SK-N-SH treated with all-trans-retinoic acid at 6 μM for 48 hours (cell line): ENCODE data around the gene MOV10L1.

Source experiments
- ATAC-seq: fragments of 200-7000 bp; cut with Tn5 transposase; 3 replicates; pipeline ENCODE4 v1.9.1; 2020; ENCODE audit warnings: mild to moderate bottlenecking, moderate library complexity
- ARNTL ChIP-seq: fragments of 450-650 bp; formaldehyde crosslinking; IDR thresholded peaks from 2 replicates; pipeline ENCODE4 v1.5.0; 2020; ENCODE audit warnings: low read depth, mild to moderate bottlenecking, moderate library complexity, borderline replicate concordance
- CSDC2 ChIP-seq: fragments of 250-450 bp; sonication (Bioruptor Pico); IDR thresholded peaks from 2 replicates; pipeline ENCODE4 v1.5.0; 2020; ENCODE audit warnings: mild to moderate bottlenecking, moderate library complexity
- ESRRG ChIP-seq: fragments of 250-450 bp; sonication (Bioruptor Pico); IDR thresholded peaks from 2 replicates; pipeline ENCODE4 v1.6.1; 2021; ENCODE audit warnings: mild to moderate bottlenecking
- GLIS3 ChIP-seq: fragments of 250-450 bp; sonication (Bioruptor Pico); IDR thresholded peaks from 2 replicates; pipeline ENCODE4 v1.5.0; 2020; ENCODE audit warnings: mild to moderate bottlenecking, moderate library complexity
- ISL1 ChIP-seq: fragments of 250-450 bp; sonication (Bioruptor Pico); IDR thresholded peaks from 2 replicates; pipeline ENCODE4 v2.1.2; 2022; ENCODE audit warnings: mild to moderate bottlenecking, moderate library complexity
- OSR1 ChIP-seq: fragments of 250-450 bp; sonication (Bioruptor Pico); IDR thresholded peaks from 2 replicates; pipeline ENCODE4 v1.8.0; 2022; ENCODE audit warnings: moderate library complexity, mild to moderate bottlenecking, inconsistent platforms
- POU6F1 ChIP-seq: fragments of 250-450 bp; sonication (Bioruptor Pico); IDR thresholded peaks from 2 replicates; pipeline ENCODE4 v1.8.0; 2021; ENCODE audit warnings: low read depth, mild to moderate bottlenecking, moderate library complexity, borderline replicate concordance
- PPARA ChIP-seq: fragments of 250-450 bp; sonication (Bioruptor Pico); IDR thresholded peaks from 2 replicates; pipeline ENCODE4 v1.5.0; 2020; ENCODE audit warnings: mild to moderate bottlenecking, borderline replicate concordance
- RARB ChIP-seq: fragments of 250-450 bp; sonication (Bioruptor Pico); IDR thresholded peaks from 2 replicates; pipeline ENCODE4 v1.8.0; 2021; ENCODE audit warnings: mild to moderate bottlenecking, moderate library complexity
- SNAI2 ChIP-seq: fragments of 250-450 bp; sonication (Bioruptor Pico); IDR thresholded peaks from 2 replicates; pipeline ENCODE4 v1.5.0; 2020; ENCODE audit warnings: mild to moderate bottlenecking, moderate library complexity
- TCF4 ChIP-seq: fragments of 250-450 bp; sonication (Bioruptor Pico); IDR thresholded peaks from 2 replicates; pipeline ENCODE4 v1.8.0; 2021; ENCODE audit warnings: mild to moderate bottlenecking, moderate library complexity, borderline replicate concordance
- TOX ChIP-seq: fragments of 250-450 bp; sonication (Bioruptor Pico); IDR thresholded peaks from 2 replicates; pipeline ENCODE4 v1.8.0; 2021; ENCODE audit warnings: mild to moderate bottlenecking, moderate library complexity, borderline replicate concordance
- TSHZ2 ChIP-seq: fragments of 250-450 bp; sonication (Bioruptor Pico); IDR thresholded peaks from 2 replicates; pipeline ENCODE4 v1.5.0; 2020; ENCODE audit warnings: mild to moderate bottlenecking, moderate library complexity
- ZC3H10 ChIP-seq: fragments of 250-450 bp; sonication (Bioruptor Pico); IDR thresholded peaks from 2 replicates; pipeline ENCODE4 v1.5.1; 2021; ENCODE audit warnings: mild to moderate bottlenecking, moderate library complexity
- ZFP3 ChIP-seq: fragments of 250-450 bp; sonication (Bioruptor Pico); IDR thresholded peaks from 2 replicates; pipeline ENCODE4 v1.5.0; 2020; ENCODE audit warnings: mild to moderate bottlenecking, moderate library complexity
- ZFP30 ChIP-seq: fragments of 450-650 bp; formaldehyde crosslinking; IDR thresholded peaks from 2 replicates; pipeline ENCODE4 v1.5.0; 2022; ENCODE audit warnings: mild to moderate bottlenecking, moderate library complexity
- ZNF565 ChIP-seq: fragments of 450-650 bp; formaldehyde crosslinking; conservative IDR thresholded peaks from 2 replicates; pipeline ENCODE4 v1.5.0; 2020; ENCODE audit warnings: low read depth, mild to moderate bottlenecking, moderate library complexity
- ZNF70 ChIP-seq: fragments of 450-650 bp; formaldehyde crosslinking; IDR thresholded peaks from 2 replicates; pipeline ENCODE4 v1.5.0; 2020; ENCODE audit warnings: mild to moderate bottlenecking, moderate library complexity
- ZNF8 ChIP-seq: fragments of 450-650 bp; formaldehyde crosslinking; IDR thresholded peaks from 2 replicates; pipeline ENCODE4 v1.5.0; 2020; ENCODE audit warnings: mild to moderate bottlenecking, moderate library complexity
- TF ChIP-seq, protein P1 (sequence below): fragments of 250-450 bp; sonication (Bioruptor Pico); IDR thresholded peaks from 2 replicates; pipeline ENCODE4 v1.5.1; 2020; ENCODE audit warnings: low read depth, mild to moderate bottlenecking, moderate library complexity
- TF ChIP-seq, protein P2 (sequence below): fragments of 250-450 bp; sonication (Bioruptor Pico); IDR thresholded peaks from 2 replicates; pipeline ENCODE4 v1.8.0; 2020; ENCODE audit warnings: mild to moderate bottlenecking, moderate library complexity, borderline replicate concordance
- TF ChIP-seq, protein P3 (sequence below): fragments of 250-450 bp; sonication (Bioruptor Pico); IDR thresholded peaks from 2 replicates; pipeline ENCODE4 v1.5.1; 2021; ENCODE audit warnings: mild to moderate bottlenecking, moderate library complexity

The MOV10L1 gene

GRCh38 chr22:50081426-50082196 is 8.2 kb upstream of the MOV10L1 start:
- TF ChIP-seq, protein P1, sequence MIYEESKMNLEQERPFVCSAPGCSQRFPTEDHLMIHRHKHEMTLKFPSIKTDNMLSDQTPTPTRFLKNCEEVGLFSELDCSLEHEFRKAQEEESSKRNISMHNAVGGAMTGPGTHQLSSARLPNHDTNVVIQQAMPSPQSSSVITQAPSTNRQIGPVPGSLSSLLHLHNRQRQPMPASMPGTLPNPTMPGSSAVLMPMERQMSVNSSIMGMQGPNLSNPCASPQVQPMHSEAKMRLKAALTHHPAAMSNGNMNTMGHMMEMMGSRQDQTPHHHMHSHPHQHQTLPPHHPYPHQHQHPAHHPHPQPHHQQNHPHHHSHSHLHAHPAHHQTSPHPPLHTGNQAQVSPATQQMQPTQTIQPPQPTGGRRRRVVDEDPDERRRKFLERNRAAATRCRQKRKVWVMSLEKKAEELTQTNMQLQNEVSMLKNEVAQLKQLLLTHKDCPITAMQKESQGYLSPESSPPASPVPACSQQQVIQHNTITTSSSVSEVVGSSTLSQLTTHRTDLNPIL (CRISPR knock-in tag): no peak
- TF ChIP-seq ZFP30 (CRISPR knock-in tag): no peak
- TF ChIP-seq TCF4: no peak
- TF ChIP-seq, protein P2, sequence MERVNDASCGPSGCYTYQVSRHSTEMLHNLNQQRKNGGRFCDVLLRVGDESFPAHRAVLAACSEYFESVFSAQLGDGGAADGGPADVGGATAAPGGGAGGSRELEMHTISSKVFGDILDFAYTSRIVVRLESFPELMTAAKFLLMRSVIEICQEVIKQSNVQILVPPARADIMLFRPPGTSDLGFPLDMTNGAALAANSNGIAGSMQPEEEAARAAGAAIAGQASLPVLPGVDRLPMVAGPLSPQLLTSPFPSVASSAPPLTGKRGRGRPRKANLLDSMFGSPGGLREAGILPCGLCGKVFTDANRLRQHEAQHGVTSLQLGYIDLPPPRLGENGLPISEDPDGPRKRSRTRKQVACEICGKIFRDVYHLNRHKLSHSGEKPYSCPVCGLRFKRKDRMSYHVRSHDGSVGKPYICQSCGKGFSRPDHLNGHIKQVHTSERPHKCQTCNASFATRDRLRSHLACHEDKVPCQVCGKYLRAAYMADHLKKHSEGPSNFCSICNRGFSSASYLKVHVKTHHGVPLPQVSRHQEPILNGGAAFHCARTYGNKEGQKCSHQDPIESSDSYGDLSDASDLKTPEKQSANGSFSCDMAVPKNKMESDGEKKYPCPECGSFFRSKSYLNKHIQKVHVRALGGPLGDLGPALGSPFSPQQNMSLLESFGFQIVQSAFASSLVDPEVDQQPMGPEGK (CRISPR knock-in tag): no peak
- TF ChIP-seq SNAI2 (CRISPR knock-in tag): no peak
- no peak for TF ChIP-seq ESRRG
- TF ChIP-seq ZNF70: no peak
- no peak for TF ChIP-seq TOX (CRISPR knock-in tag)
- TF ChIP-seq POU6F1 (CRISPR knock-in tag): no peak
- no peak for TF ChIP-seq ZNF8 (CRISPR knock-in tag)
- TF ChIP-seq RARB (CRISPR knock-in tag): no peak
- TF ChIP-seq PPARA: no peak
- no peak for TF ChIP-seq TSHZ2 (CRISPR knock-in tag)
- TF ChIP-seq, protein P3, sequence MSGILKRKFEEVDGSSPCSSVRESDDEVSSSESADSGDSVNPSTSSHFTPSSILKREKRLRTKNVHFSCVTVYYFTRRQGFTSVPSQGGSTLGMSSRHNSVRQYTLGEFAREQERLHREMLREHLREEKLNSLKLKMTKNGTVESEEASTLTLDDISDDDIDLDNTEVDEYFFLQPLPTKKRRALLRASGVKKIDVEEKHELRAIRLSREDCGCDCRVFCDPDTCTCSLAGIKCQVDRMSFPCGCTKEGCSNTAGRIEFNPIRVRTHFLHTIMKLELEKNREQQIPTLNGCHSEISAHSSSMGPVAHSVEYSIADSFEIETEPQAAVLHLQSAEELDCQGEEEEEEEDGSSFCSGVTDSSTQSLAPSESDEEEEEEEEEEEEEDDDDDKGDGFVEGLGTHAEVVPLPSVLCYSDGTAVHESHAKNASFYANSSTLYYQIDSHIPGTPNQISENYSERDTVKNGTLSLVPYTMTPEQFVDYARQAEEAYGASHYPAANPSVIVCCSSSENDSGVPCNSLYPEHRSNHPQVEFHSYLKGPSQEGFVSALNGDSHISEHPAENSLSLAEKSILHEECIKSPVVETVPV (CRISPR knock-in tag): no peak
- no peak for TF ChIP-seq ARNTL
- TF ChIP-seq GLIS3 (CRISPR knock-in tag): no peak
- TF ChIP-seq OSR1 (CRISPR knock-in tag): no peak
- no peak for TF ChIP-seq CSDC2 (CRISPR knock-in tag)
- TF ChIP-seq ISL1 (CRISPR knock-in tag): no peak
- no peak for TF ChIP-seq ZC3H10 (CRISPR knock-in tag)
- ATAC-seq: no peak

DNA sequence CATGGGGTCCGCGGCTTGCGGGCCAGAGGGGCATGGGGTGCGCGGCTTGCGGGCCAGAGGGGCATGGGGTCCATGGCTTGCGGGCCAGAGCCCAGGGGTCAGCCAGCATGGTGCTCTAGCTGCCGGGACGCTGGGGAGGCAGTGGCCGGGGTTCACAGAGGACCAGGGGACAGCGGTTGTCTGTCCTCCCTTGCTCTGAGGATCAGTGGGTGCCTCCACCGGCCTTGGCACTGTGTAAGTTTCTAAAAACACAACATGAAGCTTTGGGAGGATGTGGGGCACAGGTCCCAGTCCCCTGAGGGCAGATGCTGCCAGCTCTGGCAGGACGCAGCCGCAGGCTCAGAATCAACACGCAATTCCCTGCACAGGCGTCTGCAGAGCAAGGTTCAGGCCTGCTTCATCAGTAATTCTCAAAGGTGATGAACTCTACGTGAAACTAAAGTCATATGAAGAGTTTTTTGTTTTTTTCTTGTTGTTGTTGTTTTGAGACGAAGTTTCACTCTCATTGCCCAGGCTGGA is 7.5 kb upstream of the MOV10L1 start:
- ATAC-seq: no peak
- TF ChIP-seq PPARA (no peak), RARB (CRISPR knock-in tag) (no peak), ZFP3 (CRISPR knock-in tag) (no peak), OSR1 (CRISPR knock-in tag) (no peak), SNAI2 (CRISPR knock-in tag) (no peak), ZNF8 (CRISPR knock-in tag) (no peak), ESRRG (no peak), TCF4 (no peak), TSHZ2 (CRISPR knock-in tag) (no peak), CSDC2 (CRISPR knock-in tag) (no peak), GLIS3 (CRISPR knock-in tag) (no peak), TOX (CRISPR knock-in tag) (no peak), ISL1 (CRISPR knock-in tag) (no peak), ZNF70 (no peak), ZNF565 (no peak)
- TF ChIP-seq, protein P1 (CRISPR knock-in tag): no peak
- TF ChIP-seq, protein P2 (CRISPR knock-in tag): no peak
